GM18520 (cell line): ENCODE data around the gene CCDC191.

ENCODE experiments used
- ATAC-seq: cut with Tn5 transposase; IDR thresholded peaks from one replicate; pipeline ENCODE4 v1.9.1; 2021; ENCODE audit not compliant: unreplicated experiment

CCDC191 gene

DNA sequence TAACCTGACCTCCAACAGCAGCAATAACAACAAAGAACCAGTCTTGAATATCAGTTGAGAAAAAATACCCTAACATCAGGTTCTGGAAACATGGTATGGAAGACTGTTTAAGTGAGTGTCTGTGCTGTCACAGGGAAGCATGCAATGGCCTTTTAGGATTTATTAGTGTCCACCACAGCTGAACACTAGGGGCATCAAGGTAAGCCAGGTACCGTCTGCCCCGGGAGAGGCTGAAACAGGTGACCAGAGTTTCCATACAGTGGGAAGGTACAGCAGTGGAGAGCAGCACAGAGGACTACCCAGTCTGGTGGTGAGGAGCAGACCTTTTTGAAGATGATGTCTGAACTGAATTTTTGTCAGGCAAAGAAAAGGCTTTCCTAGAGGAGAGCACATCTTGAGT lies 90.2 kb downstream of the CCDC191 start:
- ATAC-seq = no peak

DNA sequence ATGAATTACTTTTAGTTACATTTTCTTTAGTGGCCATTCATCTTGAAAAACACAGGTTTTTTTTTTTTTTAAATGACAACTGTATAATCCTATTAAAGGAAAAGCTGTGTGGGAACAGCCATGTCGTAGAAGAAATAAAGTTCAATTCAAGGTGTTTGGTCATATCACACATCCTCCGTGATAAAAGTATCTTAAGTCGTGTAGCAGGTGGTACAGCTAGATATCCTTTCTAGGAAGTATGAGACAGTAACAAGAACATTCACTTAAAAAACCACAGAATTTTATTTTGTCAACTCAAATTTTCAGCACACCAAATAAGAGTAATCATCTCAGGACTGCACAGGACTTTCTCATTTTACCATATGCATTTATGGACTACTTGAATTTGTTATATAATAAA lies 92.4 kb downstream of the CCDC191 start:
- no peak for ATAC-seq

DNA sequence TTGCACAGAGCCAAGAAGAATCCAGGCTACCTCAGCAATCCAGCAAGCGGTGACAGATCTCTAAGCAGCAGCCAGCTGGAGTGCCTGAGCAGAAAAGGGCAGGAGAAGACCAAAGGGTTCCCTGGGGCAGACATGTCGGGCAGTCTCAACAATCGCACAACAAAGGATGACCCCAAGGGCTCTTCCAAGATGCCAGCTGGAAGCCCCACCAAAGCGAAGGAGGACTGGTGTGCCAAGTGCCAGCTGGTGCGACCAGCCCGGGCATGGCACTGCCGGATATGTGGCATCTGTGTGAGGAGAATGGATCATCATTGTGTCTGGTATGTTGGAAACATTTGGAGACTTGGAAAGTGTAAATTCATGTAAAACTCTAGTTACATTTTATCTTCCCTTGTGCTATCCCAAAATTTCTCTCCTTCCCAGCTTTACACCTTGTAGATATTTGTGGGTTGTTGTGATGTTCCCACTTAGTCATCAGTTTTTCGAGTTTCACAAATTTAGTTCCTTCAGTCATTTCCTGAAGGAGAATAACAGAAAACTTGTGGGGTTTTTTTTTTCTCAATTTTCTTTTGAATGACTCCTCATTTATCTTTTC lies 102.1 kb downstream of the CCDC191 start:
- no peak for ATAC-seq

DNA sequence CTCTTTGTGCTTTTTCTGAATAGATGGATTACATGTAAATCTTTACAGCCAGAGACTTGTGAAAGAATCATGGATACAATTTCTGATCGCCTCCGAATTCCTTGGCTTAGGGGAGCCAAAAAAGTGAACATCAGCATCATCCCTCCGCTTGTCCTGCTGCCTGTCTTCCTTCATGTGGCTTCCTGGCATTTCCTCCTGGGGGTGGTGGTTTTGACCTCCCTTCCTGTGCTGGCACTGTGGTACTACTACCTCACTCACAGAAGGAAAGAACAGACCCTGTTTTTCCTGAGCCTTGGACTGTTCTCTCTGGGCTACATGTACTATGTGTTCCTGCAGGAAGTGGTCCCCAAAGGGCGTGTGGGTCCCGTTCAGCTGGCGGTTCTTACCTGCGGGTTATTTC lies 102.6 kb downstream of the CCDC191 start:
- no peak for ATAC-seq

DNA sequence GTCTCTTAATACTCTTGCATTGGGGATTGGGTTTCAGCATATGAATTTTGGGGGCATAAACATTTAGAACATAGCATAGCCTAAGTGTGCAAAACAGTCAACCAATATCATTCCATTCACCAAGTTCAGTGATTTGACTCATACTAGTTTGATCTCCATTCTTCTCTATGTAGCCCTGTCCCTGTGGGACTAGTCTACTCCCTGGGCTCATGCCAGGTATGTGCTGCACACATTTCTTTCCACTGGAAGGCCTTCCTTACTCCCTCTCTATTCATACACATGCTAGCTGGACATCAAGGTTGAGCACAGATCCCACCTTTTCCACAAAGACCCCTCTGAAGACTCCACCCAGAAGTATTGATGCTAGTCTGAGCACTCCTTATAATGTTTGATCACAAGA lies 103.4 kb downstream of the CCDC191 start:
- no peak for ATAC-seq

DNA sequence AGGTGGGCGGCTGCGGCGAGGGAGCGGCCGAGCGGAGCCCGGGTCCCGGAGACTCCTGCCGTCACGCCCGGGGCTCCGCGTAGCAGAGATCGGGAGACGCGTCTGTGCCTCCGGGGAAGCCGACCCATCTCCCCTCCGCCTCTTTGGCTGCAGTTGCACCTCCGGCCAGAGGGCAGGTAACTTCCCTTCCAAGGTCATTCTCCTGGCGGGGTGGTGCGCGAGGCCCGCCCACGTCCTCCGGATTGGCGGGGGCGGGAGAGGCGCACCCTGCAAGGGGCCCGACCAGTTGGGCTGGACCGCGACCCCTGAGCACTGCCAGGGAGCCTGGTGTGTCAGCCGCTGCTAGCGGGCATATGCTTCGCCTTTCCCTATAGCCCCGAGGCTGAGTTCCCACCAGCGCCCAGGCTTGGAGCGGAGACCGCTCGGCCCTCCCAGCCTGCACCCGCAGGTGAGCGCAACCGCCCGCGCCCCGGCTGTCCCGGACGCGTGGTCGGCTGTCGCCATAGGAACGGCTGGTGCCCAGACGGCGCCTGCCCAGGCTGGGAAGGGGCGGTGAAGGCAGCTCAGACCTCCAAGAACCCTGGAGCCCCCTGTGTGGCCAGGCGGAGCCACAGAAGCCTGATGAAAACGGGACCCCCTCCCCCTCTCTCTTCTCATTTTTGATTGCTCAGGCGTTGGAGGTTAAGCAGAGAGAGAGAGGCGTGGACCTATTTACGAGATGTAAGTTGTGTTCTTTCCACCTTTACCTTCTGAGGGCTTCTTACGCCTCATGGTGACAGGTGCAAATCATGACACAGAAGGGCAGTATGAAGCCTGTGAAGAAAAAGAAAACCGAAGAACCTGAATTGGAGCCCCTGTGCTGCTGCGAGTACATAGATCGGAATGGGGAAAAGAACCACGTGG lies 108.1 kb downstream of the CCDC191 start:
- ATAC-seq = peak; percentile 19

DNA sequence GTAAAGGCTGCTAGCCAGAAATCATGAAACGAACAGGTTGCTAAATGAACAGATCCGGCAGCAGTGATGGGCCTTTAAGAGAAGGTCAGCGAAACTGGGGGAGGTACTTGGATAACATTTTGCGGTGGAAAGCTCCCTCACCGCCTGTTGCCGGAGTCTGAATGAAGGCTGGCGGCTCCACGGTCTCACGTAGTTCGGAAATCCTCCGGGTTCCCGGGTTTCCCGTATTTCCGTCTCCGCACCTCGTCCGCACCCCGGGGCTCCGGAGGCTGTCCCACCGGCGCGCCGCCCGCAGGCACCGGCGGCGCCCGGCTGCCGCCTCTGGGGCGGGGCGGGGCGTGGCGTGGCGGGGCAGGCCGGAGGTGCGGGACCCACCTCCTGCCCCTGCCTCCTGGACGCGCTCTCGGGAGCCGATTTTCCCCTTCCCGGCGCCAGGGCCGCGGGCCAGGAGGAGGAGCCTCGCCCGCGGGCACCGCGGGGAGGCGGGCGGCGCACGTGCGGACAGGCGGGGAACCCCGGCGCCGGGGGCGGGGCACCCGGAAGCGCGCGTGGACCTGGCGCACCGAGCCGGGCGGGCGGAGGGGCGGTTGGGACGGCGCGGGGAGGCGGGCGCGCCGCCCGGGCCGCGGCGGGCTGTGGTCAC lies 108.8 kb downstream of the CCDC191 start, which contains the start of gene ZDHHC23:
ZDHHC23 (plus strand) TSS at position 642 of the 643 bp plus-strand sequence. CDS start 790 bp downstream, outside the sequence.
- ATAC-seq = peak; percentile 81

DNA sequence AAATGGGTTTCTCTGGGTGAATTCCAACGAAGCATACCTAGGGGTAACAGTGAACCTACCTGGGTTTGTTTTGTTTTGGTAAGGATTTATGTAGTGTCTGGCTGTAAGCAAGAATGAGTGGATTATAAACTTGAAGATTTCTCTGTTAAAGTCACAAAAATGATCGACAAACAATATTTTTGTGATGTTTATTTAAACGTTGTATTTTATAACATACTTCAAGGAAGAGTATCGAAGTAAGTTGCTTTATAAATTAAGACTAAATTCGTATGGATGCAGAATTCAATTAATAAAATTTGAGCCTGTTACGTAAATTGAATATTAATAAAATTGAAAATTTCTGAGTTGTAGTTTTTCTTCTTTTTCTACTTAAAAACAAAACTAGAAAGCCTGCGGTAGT lies 109.5 kb downstream of the CCDC191 start:
- ATAC-seq = no peak

DNA sequence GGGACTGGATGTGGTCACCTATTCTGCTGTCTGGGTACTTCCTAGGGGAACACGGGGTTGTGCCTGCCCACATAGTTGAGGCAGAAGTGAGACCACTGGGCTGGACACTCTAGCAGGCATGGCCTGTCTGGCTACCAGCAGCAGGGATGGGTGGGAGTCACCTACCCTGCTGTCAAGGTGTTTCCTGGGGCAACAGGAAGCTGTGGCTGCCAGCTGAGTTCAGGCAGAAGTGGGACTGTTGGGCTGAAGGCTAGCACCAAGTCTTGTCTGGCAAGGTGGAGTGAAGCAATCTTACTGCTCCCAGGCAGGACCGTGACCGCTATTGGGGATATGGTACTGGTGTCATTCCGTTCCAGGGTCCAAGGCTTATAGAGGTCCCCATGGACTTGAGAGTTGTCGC lies 128.8 kb downstream of the CCDC191 start:
- ATAC-seq = no peak

DNA sequence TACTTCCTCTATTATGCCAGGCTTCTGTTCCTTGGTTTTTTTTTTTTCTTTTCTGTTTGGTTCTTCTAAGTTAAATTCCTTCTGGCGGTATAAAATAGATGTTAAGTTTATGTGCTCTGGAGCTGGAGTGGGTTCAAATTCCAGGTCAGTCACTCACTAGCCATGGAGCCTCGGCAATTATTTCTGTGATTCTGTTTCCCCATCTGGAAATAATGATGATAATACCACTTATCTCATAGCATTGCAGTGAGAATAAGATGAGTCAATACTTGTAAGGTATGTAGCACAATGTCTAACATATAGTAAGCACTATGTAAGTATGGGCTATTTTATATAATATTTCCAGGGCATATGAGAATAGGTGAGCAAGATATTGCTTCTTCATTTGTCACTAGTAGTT lies 141.7 kb downstream of the CCDC191 start:
- no peak for ATAC-seq
